Esophagus muscularis mucosa (tissue), 3 donors: ENCODE measurements around the gene ATF3.

ENCODE experiments used
- POLR2A ChIP-seq: fragments of 450-650 bp; IDR thresholded peaks from one replicate; pipeline ENCODE4 v1.6.1; 2017; ENCODE audit warnings: antibody characterized with exemption, moderate library complexity, mild to moderate bottlenecking, low read depth
- POLR2AphosphoS5 ChIP-seq, 2 donors: sonication (generic); formaldehyde crosslinking; IDR thresholded peaks; one replicate each; pipeline ENCODE4 v1.6.1; 2017; ENCODE audit warnings: antibody characterized with exemption in 2 of 2
- TF ChIP-seq, protein P1 (sequence below), 3 experiments: fragments of 200-600 bp in 2 of 3; fragments of 450-650 bp in 1 of 3; sonication (generic) in 2 of 3; IDR thresholded peaks; one replicate each; pipeline ENCODE4 v1.5.1; 2017 to 2019; ENCODE audit warnings: antibody characterized with exemption in 3 of 3, mild to moderate bottlenecking in 2 of 3, moderate library complexity in 1 of 3

DNA sequence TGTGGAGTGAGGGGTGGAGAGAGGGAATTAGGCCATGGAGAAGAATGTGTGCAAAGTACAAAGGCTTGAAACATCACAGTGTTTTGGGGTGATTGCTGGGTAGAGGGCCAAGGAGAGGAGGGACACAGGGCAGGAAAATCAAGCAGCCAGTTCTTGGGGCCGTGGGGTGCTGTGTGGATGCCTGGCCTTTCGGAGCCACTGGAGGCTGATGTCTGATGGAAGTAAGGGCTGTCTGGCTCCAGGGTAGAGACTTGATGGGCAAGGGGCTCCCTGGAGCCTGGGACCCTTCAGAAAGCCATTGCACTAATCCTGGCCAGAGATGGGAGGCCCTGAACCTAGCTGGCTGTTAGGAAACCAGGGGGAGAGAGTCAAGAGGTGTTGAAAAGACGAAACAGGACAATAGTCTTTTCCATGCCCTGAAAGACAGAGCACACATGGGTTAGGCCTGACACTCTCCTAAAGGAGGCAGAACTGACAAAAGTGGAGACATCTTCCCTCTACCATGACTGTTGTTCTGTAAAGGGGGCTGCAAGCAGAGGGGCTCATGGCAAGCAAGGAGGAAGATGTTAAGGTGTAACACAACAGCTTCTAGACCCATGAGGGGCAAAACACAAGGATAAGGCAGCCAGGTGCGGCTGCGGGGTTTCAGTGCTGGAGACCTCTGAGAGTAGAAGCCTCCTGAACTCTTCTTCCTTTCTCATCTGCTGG is 21.0 kb downstream of the ATF3 start:
- TF ChIP-seq POLR2AphosphoS5 (IDR thresholded peaks at IDR 0.05) (no peak), POLR2A (no peak)
- TF ChIP-seq, protein P1, sequence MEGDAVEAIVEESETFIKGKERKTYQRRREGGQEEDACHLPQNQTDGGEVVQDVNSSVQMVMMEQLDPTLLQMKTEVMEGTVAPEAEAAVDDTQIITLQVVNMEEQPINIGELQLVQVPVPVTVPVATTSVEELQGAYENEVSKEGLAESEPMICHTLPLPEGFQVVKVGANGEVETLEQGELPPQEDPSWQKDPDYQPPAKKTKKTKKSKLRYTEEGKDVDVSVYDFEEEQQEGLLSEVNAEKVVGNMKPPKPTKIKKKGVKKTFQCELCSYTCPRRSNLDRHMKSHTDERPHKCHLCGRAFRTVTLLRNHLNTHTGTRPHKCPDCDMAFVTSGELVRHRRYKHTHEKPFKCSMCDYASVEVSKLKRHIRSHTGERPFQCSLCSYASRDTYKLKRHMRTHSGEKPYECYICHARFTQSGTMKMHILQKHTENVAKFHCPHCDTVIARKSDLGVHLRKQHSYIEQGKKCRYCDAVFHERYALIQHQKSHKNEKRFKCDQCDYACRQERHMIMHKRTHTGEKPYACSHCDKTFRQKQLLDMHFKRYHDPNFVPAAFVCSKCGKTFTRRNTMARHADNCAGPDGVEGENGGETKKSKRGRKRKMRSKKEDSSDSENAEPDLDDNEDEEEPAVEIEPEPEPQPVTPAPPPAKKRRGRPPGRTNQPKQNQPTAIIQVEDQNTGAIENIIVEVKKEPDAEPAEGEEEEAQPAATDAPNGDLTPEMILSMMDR (IDR thresholded peaks at IDR 0.05): no peak
